Measurements from ENCODE around the gene MMP15.
A peak's percentile ranks its signal among the peaks of the same experiment; 100 is the strongest.
"Not testable (repeated sequence)": the region's sequence is repeated elsewhere in the genome, so short reads cannot be mapped to it uniquely, and the experiment has no call there.

The MMP15 gene

DNA sequence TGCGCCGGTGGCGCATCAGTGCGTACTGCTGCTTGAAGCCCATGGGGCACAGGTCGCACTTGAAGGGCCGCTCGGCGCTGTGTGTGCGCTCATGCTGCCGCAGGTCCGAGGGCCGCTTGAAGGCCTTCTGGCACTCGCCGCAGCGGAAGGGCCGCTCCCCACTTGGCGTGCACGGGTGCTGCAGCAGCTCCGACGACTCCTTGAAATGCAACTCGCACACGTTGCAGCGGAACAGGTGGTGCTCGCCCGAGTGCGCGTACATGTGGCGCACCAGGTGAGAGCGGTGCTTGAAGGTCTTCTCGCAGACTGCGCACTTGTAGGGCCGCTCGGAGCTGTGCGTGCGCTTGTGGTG is 28.4 kb upstream of the MMP15 start:
- DNase-seq: no peak

DNA sequence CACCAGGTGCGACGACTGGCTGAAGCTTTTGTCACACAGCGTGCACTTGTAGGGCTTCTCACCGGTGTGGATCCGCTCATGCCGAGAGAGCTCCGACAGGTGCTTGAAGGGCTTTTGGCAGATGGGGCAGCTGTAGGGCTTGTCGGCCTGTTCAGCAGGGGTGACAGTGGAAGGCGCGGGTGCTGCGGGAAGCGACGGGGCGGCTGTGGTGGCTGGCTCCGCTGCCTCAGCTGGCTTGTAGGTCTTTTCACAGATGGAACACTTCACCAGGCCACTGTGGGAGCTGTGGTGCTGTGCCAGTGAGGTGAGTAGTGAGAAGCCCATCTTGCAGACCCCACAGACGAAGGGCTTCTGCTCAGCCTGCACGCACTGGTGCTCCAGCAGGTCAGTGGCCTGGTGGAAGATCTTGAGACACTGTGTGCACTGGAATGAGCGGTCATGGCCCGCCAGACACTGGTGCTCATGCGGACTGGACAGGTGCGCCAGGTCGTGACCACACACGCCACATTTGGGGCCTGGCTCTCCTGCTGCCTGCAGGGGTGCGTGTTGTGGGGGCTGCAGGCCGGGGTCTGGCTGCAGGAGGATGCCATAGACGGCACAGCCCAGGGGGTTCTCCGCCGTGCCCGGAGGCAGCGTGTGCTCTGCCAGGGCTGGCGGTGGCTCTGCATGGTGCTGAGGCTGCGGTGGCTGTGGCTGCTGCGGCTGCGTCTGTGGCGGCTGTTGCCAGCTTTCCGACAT is 27.9 kb upstream of the MMP15 start:
- no peak for DNase-seq

GRCh38 chr16:57998486-57998885 is 27.1 kb upstream of the MMP15 start:
- peak; percentile 23 to 28 for DNase-seq

DNA sequence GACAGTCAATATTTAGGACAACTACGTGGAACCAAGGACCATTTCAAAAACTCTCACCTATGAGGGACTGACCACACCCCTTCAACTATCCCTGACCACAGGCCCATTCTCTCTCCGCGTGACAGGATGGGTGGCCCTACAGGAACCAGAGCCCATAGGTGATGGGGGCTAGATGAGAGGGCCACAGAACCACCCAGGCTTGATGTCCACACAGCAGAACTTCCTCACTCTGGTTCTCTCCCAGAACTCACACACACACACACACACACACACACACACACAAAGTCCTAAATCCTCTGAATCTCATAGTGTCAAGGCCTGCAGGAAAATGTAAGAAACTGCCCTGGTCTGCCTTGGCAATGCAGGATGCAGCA is 26.6 kb upstream of the MMP15 start:
- DNase-seq: peak; percentile 12 to 14

- peak; percentile 25 to 29 for DNase-seq
Observed at GRCh38 chr16:57999366-57999970, 26.1 kb upstream of the MMP15 start.

DNA sequence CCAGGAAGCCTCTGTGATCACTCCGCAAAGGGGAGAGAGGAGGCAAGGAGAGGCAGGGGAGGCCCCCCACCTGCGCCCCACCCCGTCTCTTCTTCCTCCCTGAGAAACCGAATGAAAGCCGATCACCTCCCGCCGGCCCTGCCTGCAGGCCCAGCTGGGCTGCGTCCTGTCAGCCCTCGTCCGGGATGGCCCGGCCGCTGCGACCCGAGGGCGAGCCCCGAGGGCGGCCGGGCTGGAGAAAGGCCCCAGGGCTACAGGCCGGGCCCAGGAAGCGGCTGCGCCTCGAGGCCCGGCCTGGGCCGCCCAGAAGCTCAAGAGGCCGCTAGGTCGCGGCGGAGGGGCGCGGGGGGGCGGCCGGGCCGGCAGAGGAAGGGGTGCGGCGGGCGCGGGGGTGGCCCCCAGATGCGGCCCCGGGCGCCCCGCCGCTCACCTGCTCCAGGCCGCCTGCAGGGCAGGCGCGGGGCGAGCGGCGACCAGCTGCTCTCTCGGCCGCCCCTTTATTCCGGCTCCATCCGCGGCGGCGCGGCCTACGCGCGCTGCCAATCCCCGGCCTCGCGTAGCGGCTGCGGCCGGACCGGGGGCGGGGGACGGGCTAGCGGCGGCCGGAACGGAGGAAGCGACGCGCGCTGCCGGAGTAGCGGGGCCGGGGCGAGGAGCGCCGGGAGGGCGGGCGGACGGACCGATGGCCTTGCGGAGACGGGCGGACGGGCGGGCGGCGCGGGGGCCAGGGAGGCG is 25.4 kb upstream of the MMP15 start, which contains the start of gene ZNF319:
Gene ZNF319, minus strand, starts transcription at position 702 of the 735 bp plus-strand sequence. CDS start 2,407 bp downstream, outside the sequence.
- DNase-seq: peak in 1 of 2 donors; percentile 5

DNA sequence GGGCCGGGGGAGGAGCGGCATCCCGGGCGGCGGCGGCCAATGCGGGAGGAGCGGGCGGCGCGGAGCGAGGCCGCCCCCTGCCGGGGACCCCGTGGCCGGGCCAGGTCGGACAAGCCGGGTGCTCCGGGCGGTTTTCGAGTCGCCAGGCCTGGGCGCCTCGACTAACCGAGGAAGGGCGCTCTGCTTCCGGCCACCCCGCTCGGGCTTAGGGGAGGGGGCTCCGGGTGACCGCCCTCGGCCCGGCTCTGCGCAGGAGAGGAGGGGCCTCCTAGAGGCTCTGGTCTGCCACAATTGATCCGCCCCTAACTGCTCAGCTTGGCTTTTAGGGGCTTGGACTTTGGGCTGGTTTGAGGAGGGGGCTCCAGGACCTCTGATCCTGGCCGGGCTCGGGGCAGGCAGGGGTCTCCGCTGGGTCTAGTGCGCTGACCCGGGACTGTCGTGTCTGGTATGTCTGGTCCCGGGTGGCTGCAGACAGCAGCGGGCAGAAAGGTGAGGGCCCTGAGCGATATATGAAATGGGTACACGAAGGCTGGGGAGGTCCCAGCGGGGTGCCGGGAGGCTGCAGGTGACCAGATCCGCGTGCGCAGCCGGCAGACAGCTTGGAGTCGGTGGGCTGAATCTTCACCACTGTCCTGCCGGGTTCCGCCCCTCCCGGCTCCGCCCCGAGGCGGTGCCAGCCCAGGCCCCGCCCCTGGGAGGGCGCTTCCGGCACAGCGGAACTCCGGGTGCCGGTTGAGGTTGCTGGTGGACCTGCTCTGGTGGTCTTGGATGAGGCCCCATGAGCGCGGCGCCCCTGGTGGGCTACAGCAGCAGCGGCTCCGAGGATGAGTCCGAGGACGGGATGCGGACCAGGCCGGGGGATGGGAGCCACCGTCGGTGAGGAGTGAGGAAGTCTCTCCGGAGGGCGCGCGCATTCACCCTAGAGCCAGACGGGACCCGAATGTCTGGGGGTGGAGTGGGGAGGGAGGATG is 24.6 kb upstream of the MMP15 start, which contains the start of gene USB1:
Gene USB1, plus strand, starts transcription at position 702 of the 971 bp plus-strand sequence. Its CDS starts 77 bp downstream, at position 779.
- DNase-seq: peak; percentile 73 to 88

GRCh38 chr16:58001781-58002415 is 23.7 kb upstream of the MMP15 start:
- DNase-seq: no peak

DNA sequence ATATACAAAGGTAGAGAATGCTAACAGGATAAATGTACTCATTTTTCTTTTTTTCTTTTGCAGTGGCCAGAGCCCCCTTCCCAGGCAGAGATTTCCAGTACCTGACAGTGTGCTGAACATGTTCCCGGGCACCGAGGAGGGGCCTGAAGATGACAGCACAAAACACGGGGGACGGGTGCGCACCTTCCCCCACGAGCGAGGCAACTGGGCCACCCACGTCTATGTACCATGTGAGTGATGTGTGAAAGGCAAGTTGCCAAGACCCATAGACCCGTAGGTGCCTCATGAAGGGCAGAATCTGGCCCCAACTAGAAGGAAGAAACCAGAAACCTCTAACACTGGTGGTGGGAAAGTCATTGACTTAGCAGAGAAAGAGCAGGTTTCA is 23.1 kb upstream of the MMP15 start:
- DNase-seq: no peak

- no peak for DNase-seq
Observed at GRCh38 chr16:58002936-58003335, 22.6 kb upstream of the MMP15 start.

DNA sequence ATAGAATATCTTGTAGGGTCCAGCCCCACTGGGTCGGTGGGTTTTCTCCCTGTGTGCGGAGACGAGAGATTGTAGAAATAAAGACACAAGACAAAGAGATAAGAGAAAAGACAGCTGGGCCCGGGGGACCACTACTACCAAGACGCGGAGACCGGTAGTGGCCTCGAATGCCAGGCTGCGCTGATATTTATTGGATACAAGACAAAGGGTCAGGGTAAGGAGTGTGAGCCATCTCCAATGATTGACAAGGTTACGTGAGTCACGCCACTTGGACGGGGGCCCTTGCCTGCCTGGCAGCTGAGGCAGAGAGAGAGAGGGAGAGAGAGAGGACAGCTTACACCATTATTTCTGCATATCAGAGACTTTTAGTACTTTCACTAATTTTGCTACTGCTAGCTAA is 20.8 kb upstream of the MMP15 start:
- not testable (repeated sequence) for DNase-seq

DNA sequence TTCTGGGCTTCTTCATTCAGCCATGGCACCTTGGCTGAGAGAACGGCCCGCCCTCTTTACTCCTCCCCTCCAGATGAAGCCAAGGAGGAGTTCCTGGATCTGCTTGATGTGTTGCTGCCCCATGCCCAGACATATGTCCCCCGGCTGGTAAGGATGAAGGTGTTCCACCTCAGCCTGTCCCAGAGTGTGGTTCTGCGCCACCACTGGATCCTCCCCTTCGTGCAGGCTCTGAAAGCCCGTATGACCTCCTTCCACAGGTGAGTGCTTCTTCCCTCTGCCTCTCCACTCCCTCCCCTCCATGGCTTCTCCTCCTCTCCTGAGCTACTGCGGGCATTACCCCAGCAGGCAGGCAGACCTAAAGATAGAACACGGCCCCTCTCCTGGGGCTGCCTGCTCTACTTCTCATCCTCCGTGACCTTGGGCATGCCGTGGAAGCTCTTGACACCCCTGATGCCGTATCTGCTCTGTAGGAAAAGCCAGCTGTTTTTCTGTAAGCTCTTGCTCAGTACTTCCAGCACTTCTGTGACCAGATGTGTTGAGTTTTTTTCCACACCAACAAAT is 15.6 kb upstream of the MMP15 start:
- DNase-seq: no peak

GRCh38 chr16:58010886-58011285 is 14.7 kb upstream of the MMP15 start:
- no peak for DNase-seq

DNA sequence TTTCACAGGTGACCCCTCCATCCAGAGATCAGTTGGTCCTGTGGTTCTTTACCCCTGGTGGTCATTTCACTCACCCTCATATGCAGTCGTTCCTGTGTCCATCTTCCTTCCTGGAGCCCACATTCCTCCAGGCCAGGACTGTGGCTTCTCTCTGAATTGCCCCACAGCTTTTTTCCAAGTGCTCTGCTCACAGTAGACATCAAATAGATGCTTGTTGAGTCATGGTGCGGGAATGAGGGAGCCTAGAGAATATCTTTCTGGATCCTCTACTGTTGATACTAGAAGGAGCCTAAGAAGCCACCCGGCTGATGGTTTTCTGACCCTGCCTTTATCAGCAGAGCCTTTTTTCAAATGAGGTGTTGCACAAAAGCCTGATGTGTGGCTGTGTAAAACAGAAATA is 13.9 kb upstream of the MMP15 start:
- DNase-seq: no peak

DNA sequence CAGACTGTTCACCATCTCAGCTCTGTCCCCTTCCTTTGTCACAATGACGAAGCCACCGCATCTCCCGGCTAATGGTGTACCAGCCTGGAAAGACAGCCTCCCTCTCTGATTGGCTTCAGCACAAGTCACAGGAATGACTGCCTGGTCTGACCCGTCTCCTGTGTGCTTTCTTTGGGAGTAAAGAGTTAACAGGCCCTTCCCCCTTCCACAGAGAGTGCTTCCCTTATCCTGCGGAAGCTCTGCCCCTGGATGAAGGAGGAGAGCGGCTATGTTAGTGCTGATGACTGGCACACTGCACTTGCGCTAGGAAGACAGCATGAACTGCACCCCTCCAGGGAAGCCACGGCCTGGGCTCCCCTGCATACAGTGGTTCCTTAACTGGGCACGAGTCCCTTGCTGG is 13.1 kb upstream of the MMP15 start:
- no peak for DNase-seq

- DNase-seq: no peak
Observed at GRCh38 chr16:58013201-58013956, 12.2 kb upstream of the MMP15 start.

- no peak for DNase-seq
Observed at GRCh38 chr16:58016840-58017446, 8.6 kb upstream of the MMP15 start.

DNA sequence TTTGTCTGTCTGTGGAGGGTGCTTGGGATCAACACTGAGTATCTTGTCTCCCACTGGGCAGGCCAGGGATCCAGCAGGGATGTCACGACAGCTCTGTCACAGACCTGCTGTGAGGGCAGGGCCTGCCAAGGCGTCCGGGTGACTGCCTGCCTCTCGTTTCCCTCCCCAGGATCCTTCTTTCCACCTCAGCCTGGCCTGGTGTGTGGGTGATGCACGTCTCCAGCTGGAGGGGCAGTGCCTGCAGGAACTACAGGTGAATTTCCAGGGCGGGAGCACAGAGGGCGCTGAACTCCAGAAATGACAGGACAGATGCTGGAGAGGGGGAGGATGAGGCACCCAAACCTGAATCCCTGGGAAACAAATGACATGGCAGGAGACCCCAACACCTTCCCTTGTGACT is 6.8 kb upstream of the MMP15 start:
- DNase-seq: no peak

- no peak for DNase-seq
Observed at GRCh38 chr16:58019866-58020538, 5.6 kb upstream of the MMP15 start.
